Nephron (organoid): ENCODE measurements around the gene CSAD.

Experiments
- H3K27ac Mint-ChIP-seq, 3 experiments: 2 replicates each; pipeline ENCODE4 v1.8.0; 2020; ENCODE audit warnings: mixed read lengths in 3 of 3, mild to moderate bottlenecking in 2 of 3, moderate library complexity in 1 of 3
- H3K27me3 Mint-ChIP-seq: 2 replicates; pipeline ENCODE4 v1.8.0; 2021; ENCODE audit warnings: low read depth, mild to moderate bottlenecking, moderate library complexity, mixed read lengths
- H3K36me3 Mint-ChIP-seq: 2 replicates; pipeline ENCODE4 v1.8.0; 2020; ENCODE audit warnings: low read depth, mixed read lengths
- H3K4me1 Mint-ChIP-seq: 2 replicates; pipeline ENCODE4 v1.8.0; 2020; ENCODE audit warnings: mixed read lengths
- H3K4me3 Mint-ChIP-seq, 3 experiments: 2 replicates each; pipeline ENCODE4 v1.8.0; 2020; ENCODE audit warnings: mild to moderate bottlenecking in 3 of 3, mixed read lengths in 3 of 3, moderate library complexity in 2 of 3
- H3K9me3 Mint-ChIP-seq: 2 replicates; pipeline ENCODE4 v1.8.0; 2020; ENCODE audit warnings: mixed read lengths
- TF ChIP-seq, protein P1 (sequence below), 3 experiments: fragments of 200-600 bp; sonication (generic); IDR thresholded peaks; one replicate each; pipeline ENCODE4 v1.5.0; 2021; ENCODE audit warnings: antibody characterized with exemption in 3 of 3; ENCODE audit not compliant: unreplicated experiment in 3 of 3

CSAD gene

GRCh38 chr12:53145383-53146260 is 35.1 kb downstream of the CSAD start:
- Mint-ChIP-seq H3K27me3 (no peaks in the 10 kb centered on the region), H3K4me1 (no peaks in the 10 kb centered on the region), H3K36me3 (no peaks in the 10 kb centered on the region), H3K9me3 (no peaks in the 10 kb centered on the region), H3K4me3 (no peak overlapping the region), H3K27ac (no peak overlapping the region)
- TF ChIP-seq, protein P1, sequence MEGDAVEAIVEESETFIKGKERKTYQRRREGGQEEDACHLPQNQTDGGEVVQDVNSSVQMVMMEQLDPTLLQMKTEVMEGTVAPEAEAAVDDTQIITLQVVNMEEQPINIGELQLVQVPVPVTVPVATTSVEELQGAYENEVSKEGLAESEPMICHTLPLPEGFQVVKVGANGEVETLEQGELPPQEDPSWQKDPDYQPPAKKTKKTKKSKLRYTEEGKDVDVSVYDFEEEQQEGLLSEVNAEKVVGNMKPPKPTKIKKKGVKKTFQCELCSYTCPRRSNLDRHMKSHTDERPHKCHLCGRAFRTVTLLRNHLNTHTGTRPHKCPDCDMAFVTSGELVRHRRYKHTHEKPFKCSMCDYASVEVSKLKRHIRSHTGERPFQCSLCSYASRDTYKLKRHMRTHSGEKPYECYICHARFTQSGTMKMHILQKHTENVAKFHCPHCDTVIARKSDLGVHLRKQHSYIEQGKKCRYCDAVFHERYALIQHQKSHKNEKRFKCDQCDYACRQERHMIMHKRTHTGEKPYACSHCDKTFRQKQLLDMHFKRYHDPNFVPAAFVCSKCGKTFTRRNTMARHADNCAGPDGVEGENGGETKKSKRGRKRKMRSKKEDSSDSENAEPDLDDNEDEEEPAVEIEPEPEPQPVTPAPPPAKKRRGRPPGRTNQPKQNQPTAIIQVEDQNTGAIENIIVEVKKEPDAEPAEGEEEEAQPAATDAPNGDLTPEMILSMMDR (IDR thresholded peaks at IDR 0.05; ENCODE audit: unreplicated experiment in 3 of 3) = no peak

GRCh38 chr12:53143355-53143754 is 37.4 kb downstream of the CSAD start:
- H3K27ac Mint-ChIP-seq = no peak overlapping the region
- H3K9me3 Mint-ChIP-seq = peaks cover 4% of the 10 kb centered on the region
- no peaks in the 10 kb centered on the region for H3K36me3 Mint-ChIP-seq
- H3K27me3 Mint-ChIP-seq = no peaks in the 10 kb centered on the region
- no peaks in the 10 kb centered on the region for H3K4me1 Mint-ChIP-seq
- TF ChIP-seq, protein P1 (IDR thresholded peaks at IDR 0.05; ENCODE audit: unreplicated experiment in 3 of 3) = no peak
- no peak overlapping the region for H3K4me3 Mint-ChIP-seq

DNA sequence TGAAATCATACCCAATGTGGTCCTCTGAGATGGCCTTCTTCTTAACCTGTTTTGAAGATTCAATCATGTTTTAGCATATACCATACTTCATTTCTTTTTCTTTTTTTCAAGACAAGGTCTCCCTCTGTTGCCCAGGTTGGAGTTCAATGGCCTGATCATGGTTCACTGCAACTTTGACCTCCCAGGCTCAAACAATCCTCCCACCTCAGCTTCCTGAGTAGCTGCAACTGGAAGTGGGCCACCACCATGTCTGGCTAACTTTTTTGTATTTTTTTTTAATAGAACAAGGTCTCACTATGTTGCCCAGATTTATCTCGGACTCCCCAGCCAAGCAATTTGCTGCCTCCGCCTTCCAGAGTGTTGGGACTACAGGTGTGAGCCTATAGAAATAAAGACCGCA is 47.0 kb downstream of the CSAD start:
- H3K27me3 Mint-ChIP-seq = no peaks in the 10 kb centered on the region
- H3K4me1 Mint-ChIP-seq = no peaks in the 10 kb centered on the region
- no peak overlapping the region for H3K4me3 Mint-ChIP-seq
- peaks cover 13% of the 10 kb centered on the region for H3K9me3 Mint-ChIP-seq
- TF ChIP-seq, protein P1 (IDR thresholded peaks at IDR 0.05; ENCODE audit: unreplicated experiment in 3 of 3) = no peak
- H3K27ac Mint-ChIP-seq = no peak overlapping the region
- no peaks in the 10 kb centered on the region for H3K36me3 Mint-ChIP-seq

- TF ChIP-seq, protein P1 (IDR thresholded peaks at IDR 0.05; ENCODE audit: unreplicated experiment in 3 of 3) = no peak
- no peak overlapping the region for H3K27ac Mint-ChIP-seq
- peaks cover 6% of the 10 kb centered on the region for H3K9me3 Mint-ChIP-seq
- no peak overlapping the region for H3K4me3 Mint-ChIP-seq
- H3K27me3 Mint-ChIP-seq = no peaks in the 10 kb centered on the region
- no peaks in the 10 kb centered on the region for H3K4me1 Mint-ChIP-seq
- no peaks in the 10 kb centered on the region for H3K36me3 Mint-ChIP-seq
These were observed 48.9 kb downstream of the CSAD start for GRCh38 chr12:53131844-53132243.

GRCh38 chr12:53128780-53129569 is 51.8 kb downstream of the CSAD start:
- no peak overlapping the region for H3K27ac Mint-ChIP-seq
- TF ChIP-seq, protein P1 (IDR thresholded peaks at IDR 0.05; ENCODE audit: unreplicated experiment in 3 of 3) = no peak
- no peaks in the 10 kb centered on the region for H3K36me3 Mint-ChIP-seq
- peaks cover 3% of the 10 kb centered on the region for H3K9me3 Mint-ChIP-seq
- peaks cover 3% of the 10 kb centered on the region for H3K27me3 Mint-ChIP-seq
- H3K4me3 Mint-ChIP-seq = no peak overlapping the region
- H3K4me1 Mint-ChIP-seq = no peaks in the 10 kb centered on the region
